DOHH2 (cell line): ENCODE measurements around the gene CDK16.

Experiments
- CTCF ChIP-seq: fragments of 200-600 bp; sonication (generic); IDR thresholded peaks from one replicate; pipeline ENCODE4 v1.5.1; 2014; ENCODE audit warnings: antibody characterized with exemption, mild to moderate bottlenecking, low read depth, low read length; ENCODE audit not compliant: poor library complexity, severe bottlenecking
- EZH2phosphoT487 ChIP-seq: fragments of 200-600 bp; sonication (generic); IDR thresholded peaks from 2 replicates; pipeline ENCODE4 v1.6.1; 2017; ENCODE audit warnings: borderline replicate concordance, mild to moderate bottlenecking, antibody characterized with exemption, low read length, moderate library complexity, mixed read lengths

- TF ChIP-seq CTCF (no peak), EZH2phosphoT487 (no peak)
Measured at GRCh38 chrX:47278691-47279090, 60.2 kb downstream of the CDK16 start.
